Measurements from ENCODE around the gene UGT1A5.

UGT1A5 gene

DNA sequence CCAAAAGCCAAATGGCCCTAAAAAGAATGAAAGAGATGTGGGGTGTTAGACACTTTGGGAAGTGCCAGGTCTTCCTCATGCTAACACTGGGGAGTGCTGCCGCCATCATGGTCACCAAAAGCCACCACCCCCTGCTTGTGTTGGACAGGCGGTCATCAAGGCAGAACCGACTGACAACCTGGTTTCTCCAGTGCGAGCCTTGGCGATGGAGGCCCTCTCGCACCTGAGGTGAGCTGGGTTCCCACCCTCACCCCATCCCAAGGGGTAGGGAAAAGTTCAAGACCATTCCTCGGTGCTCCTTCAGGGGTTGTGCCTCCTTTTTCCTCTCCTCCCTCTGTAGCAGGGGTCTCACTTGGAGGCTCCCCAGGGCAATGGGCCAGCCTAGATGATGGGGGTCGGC, 99.0 kb downstream of the UGT1A5 start:
- DNase-seq: no peak

DNA sequence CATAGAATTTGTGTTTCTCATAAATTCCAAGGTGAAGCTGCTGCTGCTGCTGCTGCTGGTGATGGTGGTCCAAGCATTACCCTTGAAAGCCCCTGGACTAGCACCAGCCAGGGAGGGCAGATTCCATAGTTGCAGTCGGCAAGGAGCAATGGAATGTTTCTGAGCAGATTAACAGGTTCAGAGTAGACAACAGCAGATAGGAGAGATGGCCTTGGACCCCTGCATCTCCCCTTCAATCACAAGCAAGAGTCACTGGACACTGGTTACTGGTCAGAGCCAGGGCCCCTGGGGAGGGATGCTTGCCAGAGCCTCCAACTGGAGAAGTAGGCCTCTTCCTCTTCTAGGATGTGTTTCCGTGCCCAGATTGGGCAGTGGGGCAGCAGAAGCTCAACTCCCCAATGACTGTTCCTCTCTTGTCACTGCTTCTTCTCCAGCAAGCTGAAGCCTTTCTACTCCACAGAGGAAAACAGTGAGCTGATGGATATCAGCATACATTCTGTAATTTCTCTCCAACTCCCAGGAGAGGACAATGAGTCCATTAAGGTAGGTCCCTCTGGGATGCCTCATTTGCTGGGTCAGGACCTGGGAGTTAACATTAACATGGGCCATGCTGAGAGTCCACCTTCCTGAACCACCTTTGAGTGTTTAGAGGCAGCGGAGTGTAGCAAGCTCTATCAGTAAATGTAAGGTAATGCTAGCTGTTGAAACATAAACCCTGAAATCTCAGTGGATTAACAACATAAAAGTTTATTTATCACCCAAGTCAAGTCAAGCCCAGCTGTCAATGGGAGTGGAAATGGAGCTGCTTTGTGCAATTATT, 100.7 kb downstream of the UGT1A5 start:
- DNase-seq: no peak

DNA sequence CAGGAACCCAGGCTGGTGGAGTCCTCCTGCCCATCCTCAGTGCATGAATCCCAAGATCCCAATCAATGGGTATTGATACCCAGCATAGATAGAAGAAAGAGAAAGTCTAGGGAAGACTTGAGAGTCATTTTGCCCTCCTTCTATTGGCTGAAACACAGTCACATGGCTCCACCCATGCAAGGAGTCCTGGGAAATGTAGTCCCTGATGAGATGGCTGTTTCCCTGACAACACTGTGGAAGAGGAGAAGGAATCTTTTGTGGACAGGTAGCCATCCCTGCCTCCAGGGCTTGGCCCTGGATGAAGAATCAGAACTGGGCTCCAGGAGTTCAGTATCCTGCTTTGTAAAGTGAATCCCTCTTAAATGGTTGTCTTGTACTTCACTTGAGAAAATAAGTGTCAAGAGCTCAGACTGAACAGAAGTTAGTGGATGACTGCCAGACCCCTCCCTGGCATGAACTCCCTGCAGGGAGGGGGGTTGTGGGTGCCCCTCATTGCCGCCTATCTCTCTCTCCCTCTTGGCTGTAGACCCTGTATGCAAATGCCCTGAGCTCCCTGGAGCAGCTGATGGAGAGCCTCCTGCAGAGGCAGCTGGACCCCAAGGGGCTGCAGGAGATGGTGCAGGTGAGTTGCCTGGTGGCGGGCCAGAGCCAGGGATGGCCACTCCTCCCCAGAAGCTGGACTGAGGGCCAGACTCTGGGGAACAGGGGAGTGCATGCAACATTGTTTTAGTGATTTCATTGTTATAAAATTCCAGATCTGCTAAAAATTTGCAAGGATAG, 101.5 kb downstream of the UGT1A5 start:
- DNase-seq: no peak

DNA sequence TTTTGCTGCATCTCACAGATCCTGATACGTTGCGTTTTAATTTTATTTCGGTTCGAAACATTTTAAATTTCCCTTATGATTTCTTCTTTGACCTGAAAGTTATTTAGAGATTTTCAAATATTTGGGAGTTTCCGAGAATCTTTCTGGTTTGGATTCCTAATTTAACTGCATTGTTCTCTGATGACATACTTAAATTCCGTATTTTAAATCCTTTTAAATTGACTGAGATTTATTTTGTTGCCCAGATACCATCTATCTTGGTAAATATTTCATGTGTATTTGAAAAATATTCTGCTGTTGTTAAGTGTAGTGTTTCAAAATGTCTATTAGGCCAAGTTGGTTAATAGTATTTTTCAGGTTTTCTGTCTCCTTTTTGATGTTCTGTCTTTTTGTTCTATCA, 103.2 kb downstream of the UGT1A5 start:
- no peak for DNase-seq

DNA sequence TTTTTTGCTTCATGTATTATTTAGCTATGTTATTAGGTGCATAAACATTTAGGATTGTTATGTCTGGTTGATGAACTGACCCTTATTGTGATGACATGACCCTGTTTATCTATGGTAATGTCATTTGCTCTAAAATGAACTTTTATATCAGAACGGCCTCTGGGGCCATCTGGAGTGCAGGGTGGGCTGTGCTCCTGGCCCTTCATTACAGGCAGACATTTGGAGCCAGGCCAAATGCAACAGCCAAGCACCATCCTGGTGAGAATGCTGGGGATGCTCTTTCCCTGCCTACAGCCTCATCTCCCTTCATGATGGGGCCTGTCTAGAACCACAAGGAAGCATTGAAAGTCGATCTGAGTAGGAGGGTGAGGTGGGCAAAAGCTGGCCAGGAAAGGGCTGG, 103.6 kb downstream of the UGT1A5 start:
- no peak for DNase-seq

DNA sequence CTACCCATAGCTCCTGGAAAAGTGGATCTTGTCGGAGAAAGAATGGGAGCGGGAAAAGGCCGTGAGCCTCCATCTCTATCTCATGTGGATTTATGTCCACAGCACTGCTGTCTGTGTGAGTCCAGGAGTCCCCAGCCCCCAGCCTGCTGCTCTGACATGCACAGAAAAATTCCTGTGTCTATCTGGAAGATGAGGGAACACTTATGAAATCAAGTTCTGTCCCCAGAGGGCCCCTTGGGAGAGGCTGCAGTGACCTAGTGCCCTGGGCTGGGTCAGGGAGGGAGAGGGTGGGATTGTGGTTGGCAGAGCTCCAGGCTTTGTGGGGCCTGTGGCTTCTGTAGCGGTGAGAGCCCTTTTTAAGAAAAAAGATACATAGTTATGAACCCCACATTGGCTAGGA, 104.1 kb downstream of the UGT1A5 start:
- no peak for DNase-seq

DNA sequence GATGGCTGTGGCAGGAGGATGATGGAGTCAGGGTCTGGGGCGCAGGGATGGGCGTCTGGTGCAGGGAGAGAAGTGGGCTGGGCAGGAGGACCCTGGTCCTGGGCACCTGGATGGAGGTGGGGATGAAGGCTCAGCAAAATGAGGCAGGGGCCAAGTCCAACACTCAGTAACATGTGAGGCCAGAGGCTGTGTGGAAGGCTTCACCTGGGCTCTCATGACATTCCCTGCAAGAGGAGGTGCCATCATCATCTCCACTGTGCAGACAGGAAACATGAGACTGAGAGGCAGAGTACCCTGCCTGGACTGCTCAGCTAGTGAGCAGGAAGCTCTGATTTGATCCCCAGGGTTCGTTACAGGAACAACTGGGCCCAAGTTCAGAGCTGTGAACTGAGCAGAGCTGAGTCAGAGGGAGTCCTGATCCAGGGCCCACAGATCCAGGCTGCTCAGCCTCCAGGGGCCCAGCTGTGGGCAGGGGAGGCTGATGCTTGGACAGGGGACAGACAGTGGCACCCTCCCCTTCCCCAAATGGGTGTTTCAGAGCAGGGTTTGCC, 104.7 kb downstream of the UGT1A5 start:
- DNase-seq: no peak

DNA sequence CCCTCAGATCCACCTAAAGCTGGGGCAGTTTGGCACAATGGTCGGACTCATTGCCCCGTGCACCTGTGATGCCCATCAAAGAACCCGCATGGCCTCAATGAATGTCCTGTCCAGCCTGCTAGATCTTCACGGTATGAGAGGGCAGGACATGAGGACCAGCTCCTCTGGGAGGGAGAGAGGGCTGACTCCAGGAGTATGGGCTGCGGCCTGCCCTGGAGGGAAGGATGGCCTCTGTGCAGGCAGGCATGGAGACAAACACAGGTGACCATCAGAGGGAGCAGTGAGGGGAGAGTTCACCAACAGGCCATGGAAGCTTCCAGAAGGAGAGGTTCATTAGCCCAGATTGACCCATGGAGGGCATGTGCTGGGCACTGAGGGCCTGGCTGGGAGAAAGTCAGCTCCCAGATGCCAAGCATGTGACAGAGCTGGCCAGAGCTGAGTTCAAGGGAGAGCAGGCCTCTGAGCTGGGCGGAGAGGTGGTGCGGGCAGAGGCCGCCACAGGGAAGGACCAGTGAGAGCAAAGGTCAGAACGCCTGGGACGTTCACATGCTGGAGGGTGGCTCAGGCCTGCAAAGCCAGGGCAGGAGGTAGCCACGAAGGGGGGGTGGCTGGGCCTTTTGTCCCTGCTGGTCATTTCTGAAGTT, 105.4 kb downstream of the UGT1A5 start:
- no peak for DNase-seq

DNA sequence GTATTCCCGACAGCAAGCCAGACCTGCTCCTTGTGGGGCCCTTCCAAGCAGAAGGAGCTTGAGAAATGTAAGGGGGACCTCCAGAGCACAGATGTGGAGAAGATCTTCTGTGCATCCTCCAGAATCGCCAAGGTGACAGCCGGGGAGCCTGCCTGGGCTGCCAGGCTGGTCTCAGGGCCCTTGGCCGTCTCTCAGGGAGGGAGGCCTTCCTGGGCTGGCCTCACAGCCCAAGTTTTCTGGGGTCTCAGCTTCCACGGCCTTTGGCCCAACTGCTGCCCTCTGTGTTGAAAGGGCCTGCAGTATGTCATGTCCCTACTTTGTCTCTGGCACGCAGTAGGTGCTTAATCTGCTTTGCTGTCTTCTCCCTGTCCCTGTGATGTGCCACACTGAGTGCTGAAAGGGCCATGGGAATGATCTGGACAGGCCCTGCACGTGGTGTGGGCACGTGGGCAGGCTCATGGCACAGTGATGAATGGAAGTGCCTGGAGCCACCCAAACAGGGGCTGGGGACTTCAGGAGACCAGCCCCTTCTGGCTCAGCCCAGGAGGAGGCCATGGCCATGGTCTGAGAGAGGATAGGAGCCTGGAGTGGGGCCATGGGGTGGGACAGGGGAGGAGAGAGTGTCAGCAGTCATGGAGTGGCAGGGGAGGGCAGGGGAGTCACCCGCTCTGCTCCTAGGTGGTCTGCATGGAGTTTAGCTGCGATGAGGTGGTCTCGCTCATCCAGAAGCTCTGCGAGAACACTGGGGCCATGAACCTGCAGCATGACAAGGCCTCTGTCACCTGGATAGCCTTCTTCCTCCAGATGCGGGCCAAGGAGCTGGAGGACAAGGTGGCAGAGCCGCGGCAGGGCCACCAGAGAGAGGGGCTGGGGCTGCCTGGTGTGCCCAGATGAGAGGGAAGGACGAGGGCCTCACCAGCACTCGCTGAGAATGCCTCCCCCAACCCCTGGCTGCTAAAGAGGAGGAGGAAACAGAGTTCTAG, 106.2 kb downstream of the UGT1A5 start:
- no peak for DNase-seq

DNA sequence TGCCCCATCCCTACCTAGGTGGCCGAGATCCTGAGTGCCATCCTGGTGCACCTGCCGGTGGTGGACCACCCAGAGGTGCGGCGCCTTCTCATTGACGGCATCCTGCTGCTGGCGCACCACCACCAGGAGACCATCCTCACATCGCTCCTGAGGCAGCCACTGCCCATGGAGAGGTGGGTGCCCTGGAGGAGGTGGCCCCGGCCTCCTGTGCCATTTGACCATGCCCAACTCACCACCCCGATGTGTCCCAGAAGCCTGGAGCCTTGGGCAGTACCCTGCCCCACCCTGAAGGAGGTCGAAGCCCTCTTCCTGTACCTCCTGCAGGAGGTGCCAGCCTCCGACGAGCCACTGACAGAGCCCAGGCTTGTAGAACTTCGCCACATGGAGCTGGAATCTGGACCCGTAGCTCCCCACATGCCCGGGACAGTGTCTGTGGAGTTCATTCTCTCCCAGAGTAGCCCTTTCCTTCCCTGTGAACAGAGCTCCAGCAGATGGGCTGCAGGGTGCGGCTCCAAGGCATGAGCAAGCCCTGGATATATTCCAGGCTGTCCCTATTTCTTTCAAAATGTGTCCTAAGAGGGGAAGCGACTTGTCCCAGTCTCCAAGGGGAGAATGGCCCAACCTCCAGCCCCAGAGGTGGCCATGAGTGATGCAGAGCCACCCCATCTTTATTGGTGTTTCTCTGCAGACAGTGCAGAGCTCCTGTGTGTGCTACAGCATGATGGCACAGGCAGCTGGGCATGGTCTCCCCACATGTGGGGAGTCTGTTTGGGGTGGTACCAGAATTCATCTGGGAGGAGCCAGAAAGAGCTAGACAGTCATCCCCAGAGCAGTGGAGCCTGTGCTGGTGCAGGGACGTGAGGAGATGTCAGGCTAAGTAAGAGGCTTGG, 107.4 kb downstream of the UGT1A5 start:
- DNase-seq: no peak

DNA sequence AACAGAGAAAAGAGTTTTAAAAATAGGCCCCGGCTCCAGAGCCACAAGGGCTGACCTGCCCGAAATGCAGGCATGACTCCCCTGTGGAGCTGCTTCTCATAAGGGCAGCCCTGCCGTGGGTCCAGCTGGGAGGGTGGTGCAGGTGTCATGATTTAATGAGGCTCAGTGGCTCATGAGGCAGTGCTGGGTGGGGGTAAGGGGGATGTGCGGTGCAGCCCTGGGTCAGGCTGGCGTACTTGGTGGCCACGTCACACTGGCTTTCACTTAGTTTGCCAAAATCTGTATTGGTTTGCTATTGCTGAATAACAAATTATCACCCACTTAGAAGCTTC, 108.0 kb downstream of the UGT1A5 start:
- DNase-seq: no peak

DNA sequence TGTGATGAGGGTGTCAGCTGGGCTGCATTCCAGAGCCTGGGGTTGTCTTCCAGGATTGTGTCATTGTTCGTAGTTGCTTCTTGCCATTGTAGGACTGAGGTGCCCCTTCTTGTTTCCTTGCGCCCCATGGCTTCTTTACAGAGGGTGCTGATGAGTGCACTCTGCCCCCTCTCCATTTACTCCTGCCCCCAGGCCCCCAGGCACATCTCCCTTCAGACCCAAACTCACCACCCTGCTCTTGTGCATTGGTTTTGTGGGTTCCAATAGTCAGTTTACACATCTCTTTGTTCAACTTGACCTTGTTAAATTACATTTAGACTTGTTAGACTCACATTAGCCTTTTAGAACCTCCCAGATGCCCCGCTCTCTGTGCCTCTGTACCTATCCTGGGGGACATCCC, 108.5 kb downstream of the UGT1A5 start:
- no peak for DNase-seq

DNA sequence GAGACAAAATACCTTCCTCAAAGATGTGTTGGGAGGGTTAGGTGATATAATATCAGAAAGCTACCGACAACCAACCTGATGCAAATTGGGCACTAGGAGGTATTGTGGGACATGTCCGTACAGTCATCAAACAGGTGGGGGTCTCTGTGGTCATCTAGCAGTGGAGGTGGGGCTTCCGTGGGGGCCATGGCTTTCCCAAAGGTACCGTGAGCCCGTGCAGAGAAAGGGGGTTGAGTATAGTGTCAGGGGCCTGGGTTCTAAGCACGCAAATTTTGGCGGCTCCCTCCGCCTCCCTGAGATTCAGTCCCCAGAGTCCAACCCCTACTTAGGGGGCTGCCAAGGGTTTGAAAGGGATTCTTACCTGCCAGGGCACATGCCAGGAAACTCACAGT, 109.0 kb downstream of the UGT1A5 start:
- DNase-seq: no peak

DNA sequence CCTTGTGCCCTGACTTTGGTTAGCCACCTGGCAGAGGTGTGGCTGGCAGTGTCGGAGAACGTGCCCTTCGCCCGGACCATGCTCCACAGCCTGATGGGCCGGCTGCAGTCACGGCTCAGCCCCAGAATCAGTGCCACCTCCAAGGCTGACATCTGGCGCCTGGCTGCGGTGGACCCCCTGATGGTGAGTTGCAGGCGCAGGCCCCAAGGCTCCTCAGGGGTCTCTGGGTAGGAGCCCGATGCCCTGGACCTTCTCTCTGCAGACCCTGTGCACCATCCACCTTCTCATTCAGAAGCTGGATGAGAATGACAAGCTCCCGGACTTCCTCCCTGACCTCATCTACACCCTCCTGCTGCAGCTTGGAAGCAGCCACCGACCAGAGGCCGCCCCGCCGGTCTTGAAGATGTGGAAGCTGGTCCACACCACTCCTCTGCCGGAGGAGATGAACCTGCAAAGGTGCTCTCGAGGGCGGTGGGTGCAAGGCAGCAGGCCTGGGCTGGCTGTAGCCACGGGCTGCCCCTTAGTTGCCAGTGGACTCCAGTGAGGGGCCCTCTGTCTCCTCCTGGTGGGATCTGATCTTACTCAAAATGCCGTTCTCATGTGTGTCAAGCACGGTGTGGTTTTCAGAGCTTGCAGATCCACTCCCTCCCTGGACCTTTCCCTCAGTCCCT, 109.5 kb downstream of the UGT1A5 start:
- no peak for DNase-seq

All from NCI-H226 (cell line).